ENCODE measurements around the gene ZNF385C.

DNA sequence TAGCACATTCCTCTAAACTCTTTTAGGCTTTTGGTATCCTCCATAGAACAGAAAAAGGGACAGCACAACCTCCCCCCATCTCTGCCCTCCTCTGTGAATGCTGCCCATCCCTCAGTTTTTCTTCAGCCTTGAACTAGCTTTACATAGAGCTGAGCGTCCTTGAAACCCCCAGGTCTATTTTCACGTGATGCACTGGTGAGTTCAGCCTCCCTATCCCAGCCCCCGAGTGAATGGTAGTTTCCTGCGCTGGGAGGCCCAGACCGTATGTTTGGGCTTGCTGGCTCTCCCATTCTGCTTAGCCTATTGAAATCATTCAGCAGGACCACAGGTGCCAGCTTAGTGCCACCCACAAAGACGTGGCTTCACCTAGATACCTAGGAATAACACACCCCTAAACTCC lies 22.5 kb downstream of the ZNF385C start:
- TF ChIP-seq, protein P1, sequence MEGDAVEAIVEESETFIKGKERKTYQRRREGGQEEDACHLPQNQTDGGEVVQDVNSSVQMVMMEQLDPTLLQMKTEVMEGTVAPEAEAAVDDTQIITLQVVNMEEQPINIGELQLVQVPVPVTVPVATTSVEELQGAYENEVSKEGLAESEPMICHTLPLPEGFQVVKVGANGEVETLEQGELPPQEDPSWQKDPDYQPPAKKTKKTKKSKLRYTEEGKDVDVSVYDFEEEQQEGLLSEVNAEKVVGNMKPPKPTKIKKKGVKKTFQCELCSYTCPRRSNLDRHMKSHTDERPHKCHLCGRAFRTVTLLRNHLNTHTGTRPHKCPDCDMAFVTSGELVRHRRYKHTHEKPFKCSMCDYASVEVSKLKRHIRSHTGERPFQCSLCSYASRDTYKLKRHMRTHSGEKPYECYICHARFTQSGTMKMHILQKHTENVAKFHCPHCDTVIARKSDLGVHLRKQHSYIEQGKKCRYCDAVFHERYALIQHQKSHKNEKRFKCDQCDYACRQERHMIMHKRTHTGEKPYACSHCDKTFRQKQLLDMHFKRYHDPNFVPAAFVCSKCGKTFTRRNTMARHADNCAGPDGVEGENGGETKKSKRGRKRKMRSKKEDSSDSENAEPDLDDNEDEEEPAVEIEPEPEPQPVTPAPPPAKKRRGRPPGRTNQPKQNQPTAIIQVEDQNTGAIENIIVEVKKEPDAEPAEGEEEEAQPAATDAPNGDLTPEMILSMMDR (IDR thresholded peaks at IDR 0.05) = no peak
- TF ChIP-seq EP300 (IDR thresholded peaks at IDR 0.05) (no peak), POLR2A (IDR thresholded peaks at IDR 0.05) (no peak), POLR2AphosphoS5 (IDR thresholded peaks at IDR 0.05) (no peak)
